Tibial nerve (tissue), 4 donors: ENCODE data around the gene BMP3.

Experiments used
- CTCF ChIP-seq, 5 experiments: fragments of 200-600 bp in 3 of 5; fragments of 450-650 bp in 2 of 5; sonication (generic) in 3 of 5; IDR thresholded peaks; one replicate each; pipeline ENCODE4 v1.5.1; 2016 to 2019; ENCODE audit warnings: antibody characterized with exemption in 5 of 5, mild to moderate bottlenecking in 3 of 5, moderate library complexity in 2 of 5
- EP300 ChIP-seq, 2 donors: sonication (generic); formaldehyde crosslinking; IDR thresholded peaks; one replicate each; pipeline ENCODE4 v1.6.1; 2017; ENCODE audit warnings: antibody characterized with exemption in 2 of 2, mild to moderate bottlenecking in 1 of 2

GRCh38 chr4:81049907-81050306, 19.4 kb downstream of the BMP3 start:
- no peak for TF ChIP-seq CTCF (IDR thresholded peaks at IDR 0.05)
- TF ChIP-seq EP300 (IDR thresholded peaks at IDR 0.05) = peak in 1 of 2 donors; percentile 52
